Spleen (tissue), 7 donors: Measurements from ENCODE around the gene CCDC54.

Experiments
- CTCF ChIP-seq, 11 experiments: fragments of 200-600 bp in 7 of 11; fragments of 450-650 bp in 4 of 11; sonication (generic) in 4 of 11; IDR thresholded peaks in 8 of 11; conservative IDR thresholded peaks in 3 of 11; 1 replicate in 7 of 11; 2 replicates in 4 of 11; pipeline versions ENCODE4 v1.4.0 to v1.8.0; 2016 to 2021; ENCODE audit warnings: antibody characterized with exemption in 11 of 11, inconsistent platforms in 4 of 11, mild to moderate bottlenecking in 1 of 11
- POLR2A ChIP-seq, 3 donors: fragments of 450-650 bp; IDR thresholded peaks; one replicate each; pipeline ENCODE4 v1.5.1; 2017; ENCODE audit warnings: antibody characterized with exemption in 3 of 3, mild to moderate bottlenecking in 1 of 3
- donor health status: DM: no; HTN: no; CAD: no; lungs with moderate emphysema.
- donor health status: DM: no; HTN: no; CAD: no.
- donor health status: DM: no; HTN: no; CAD: no.

GRCh38 chr3:107366766-107367165 lies 10.5 kb upstream of the CCDC54 start:
- TF ChIP-seq POLR2A (IDR thresholded peaks at IDR 0.05) (no peak), CTCF (IDR thresholded peaks at IDR 0.05 in 8 of 11, conservative IDR thresholded peaks at IDR 0.05 in 3 of 11) (no peak)
